GM21576 (cell line): Measurements from ENCODE around the gene MPDZ.

Source experiments
- ATAC-seq: cut with Tn5 transposase; IDR thresholded peaks from one replicate; pipeline ENCODE4 v1.9.1; 2021; ENCODE audit warnings: mild to moderate bottlenecking, moderate library complexity; ENCODE audit not compliant: unreplicated experiment

MPDZ gene, protein sequence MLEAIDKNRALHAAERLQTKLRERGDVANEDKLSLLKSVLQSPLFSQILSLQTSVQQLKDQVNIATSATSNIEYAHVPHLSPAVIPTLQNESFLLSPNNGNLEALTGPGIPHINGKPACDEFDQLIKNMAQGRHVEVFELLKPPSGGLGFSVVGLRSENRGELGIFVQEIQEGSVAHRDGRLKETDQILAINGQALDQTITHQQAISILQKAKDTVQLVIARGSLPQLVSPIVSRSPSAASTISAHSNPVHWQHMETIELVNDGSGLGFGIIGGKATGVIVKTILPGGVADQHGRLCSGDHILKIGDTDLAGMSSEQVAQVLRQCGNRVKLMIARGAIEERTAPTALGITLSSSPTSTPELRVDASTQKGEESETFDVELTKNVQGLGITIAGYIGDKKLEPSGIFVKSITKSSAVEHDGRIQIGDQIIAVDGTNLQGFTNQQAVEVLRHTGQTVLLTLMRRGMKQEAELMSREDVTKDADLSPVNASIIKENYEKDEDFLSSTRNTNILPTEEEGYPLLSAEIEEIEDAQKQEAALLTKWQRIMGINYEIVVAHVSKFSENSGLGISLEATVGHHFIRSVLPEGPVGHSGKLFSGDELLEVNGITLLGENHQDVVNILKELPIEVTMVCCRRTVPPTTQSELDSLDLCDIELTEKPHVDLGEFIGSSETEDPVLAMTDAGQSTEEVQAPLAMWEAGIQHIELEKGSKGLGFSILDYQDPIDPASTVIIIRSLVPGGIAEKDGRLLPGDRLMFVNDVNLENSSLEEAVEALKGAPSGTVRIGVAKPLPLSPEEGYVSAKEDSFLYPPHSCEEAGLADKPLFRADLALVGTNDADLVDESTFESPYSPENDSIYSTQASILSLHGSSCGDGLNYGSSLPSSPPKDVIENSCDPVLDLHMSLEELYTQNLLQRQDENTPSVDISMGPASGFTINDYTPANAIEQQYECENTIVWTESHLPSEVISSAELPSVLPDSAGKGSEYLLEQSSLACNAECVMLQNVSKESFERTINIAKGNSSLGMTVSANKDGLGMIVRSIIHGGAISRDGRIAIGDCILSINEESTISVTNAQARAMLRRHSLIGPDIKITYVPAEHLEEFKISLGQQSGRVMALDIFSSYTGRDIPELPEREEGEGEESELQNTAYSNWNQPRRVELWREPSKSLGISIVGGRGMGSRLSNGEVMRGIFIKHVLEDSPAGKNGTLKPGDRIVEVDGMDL (N-terminal part only)

DNA sequence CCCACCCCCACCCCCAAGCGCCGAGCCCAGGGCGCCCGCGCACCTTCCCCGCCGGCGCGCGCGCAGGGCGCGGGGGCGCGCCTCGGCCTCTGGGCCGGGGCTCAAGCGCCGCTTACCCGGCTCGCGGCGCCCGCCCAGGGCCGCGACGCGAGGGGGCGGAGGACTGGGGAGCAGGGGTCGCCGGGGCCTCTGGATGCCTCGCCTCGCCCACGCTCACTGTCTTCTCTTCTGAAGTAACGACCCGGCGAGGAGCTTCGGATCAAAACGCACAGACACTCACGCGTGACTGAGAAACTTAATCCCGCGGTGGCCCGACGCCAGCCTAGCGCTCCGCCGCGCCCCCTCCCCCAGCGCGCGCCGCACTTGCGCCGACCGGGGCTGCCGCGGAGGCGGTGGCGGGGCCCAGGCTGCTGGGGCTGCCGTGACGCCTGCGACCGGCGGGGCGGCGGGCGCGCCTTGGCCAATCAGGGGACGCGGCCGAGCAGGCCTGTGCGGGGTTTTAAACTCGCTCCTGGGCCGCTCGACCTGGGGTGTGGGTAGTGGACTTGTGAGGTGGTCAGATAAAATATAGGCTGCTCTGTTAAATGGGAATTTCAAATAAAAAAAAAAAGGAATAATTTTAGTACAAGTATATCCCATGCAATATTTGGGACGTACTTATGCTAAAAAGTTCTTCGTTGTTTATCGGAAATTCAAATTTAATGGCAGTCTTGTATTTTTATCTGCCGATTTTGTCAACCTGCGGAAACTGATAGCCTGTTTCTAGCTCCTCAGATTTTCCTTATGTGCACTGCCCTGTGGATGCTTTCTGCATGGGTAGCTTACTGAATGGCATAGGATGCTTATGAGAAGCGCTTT is at the start of gene MPDZ:
Gene MPDZ, minus strand, starts transcription at position 409 of the 858 bp plus-strand sequence. CDS start 29,377 bp downstream, outside the sequence.
- ATAC-seq = no peak

DNA sequence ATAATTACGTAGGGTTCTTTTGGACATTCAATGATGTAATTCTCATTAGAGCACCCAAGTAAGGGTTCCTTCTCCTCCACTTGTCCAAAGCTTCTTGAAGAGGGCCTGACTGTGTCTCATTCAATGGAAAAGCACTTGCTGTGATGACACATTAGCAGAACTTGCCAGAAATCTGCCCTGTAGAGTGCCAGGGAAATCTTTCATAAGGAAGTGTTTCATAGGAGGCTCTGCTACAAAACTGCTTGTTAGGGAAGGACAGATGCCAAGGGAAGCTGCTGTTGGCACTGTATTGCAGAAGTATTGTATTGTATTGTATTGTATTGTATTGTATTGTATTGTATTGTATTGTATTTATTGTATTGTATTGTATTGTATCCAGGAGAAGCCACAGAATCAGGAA is 45.5 kb upstream of the MPDZ start:
- no peak for ATAC-seq

DNA sequence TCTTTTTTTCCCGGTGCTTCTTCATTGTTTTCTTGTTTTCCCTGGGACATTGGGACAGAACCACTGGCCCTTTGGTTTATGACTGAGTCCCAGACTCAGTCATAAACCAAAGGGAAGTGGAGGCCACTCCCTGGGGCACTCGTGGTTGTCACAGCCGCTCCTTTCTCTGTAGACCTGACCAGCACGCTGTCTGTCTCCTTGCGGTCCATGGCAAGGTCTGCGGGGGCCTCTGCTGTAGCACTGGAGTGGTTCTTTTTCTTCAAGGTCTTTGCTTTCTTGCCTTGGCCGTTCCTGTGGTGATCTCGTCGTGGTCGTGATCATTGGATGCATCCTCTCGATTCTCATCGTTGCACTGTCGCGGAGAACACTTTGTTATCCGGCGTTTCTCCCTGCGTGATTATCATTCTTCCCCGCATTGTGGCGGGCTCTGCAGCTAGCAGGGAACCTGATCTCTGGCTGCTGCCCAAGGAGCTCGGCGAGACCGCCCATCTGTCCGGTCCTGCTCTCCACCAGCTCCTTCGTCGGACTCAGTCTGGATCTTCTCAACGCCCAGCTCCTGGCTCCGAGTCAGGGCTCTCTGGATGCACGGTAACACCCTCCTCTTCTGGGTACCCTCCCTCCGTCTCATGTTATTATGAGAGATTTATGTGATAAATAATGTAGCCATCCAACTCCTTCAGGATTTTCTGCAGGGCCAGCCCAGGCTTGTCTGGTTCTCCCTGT is 43.5 kb upstream of the MPDZ start:
- no peak for ATAC-seq

DNA sequence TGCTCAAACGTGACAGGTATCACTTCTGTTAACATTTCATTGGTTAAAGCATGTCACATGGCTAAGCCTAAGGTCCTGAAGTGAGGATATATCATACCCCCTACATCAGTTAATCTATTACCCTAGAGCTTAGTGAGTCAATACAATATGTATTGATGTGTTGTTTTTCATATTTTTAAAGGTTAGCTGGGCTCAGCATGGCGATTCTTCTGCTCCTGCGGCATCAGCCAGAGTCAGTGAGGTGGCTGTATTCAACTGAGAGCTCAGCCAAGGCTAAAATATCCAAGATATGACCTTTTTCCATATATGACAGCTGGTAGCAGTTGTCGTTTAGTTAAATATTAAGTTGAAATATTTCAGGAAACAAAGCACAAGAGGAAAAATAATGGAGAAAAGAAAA is 38.5 kb upstream of the MPDZ start:
- no peak for ATAC-seq

DNA sequence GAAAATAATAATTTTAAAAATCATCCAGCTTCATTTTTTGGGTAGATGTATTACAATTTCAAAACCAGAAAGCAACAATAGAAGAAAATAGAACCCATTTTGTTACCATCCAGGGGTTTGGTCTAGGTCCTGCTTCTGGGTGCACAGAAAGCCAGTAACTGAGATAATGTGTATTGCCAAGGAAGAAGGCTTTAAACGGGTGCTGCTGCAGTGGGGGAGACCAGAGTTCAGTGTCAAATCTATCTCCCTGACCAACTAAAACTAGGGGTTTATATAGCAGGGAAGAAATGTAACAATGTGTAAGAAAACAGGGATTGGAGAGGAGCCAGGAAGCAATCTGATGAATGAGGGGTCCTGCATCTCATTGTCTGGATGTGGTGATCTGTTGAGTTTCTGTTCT is 17.5 kb upstream of the MPDZ start:
- no peak for ATAC-seq

DNA sequence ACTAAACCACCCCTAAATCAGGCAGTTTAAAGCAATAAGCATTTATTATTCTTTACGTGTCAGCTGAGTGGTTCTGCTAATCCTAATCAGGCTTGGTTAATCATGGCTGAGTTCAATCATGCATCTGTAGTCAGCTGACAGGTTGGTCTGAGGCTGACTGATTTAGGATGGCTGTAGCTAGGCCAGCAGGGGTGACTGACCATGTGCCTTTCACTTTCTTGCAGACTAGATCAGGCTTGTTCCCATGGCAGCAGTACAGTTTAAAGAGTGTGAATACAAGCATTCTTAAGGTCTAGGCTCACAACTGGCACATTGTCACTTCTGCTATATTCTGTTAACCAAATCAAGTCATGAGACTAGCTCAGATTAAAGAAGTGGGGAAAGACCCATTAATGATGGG is 16.1 kb upstream of the MPDZ start:
- no peak for ATAC-seq

DNA sequence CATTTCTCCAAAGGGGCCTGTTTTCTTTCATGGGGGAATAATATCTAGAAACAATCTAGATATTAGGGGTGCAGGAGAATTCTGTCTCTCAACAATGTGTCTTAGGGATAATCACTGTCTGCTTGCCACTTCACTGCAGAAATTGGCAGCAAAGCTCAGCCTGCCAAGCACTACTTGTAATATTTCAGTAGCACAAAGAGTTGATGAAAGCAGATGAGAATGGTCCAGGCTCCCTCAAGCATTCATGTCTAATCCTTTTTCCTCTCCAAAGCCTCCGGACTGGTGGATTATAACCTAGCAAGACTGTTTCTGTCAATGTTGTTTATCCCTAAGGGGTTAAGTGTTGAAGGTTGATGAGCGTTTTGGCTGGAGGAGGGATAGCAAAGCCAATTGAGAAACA is 13.3 kb upstream of the MPDZ start:
- ATAC-seq = no peak

DNA sequence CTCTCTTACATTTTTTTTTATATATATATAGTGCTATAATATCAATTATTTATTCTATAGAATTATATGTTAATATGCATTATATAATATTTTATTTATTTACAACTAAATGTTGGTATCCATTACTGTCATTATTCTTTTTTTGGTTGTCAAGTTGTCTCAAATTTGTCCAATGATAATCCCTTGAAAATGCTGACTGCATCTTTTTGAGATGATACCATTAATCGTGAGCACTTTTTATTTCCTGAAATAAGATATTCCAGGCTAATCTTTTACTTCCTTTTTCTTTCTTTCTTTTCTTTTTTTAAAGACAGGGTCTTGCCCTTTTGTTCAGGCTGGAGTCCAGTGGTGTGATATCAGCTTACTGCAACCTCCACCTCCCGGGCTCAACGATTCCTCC is 12.7 kb upstream of the MPDZ start:
- no peak for ATAC-seq

DNA sequence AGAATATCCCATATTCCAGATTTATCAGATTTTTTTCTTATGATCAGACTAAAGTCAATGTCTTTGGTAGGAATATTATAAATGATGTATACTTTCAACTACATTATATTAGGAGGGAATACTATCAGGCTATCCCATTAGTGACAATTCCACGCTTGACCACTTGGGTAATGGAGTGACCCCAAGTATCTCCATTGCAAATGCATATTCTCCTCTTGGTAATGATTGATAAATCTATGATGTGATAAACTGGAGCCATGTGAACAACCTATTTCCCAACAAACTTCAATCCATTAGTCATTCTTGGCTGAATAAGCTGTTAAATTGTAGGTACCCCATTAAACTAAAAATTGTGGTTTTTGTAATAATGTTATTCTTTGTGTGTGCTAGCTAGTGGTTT is 12.2 kb upstream of the MPDZ start:
- ATAC-seq = no peak

DNA sequence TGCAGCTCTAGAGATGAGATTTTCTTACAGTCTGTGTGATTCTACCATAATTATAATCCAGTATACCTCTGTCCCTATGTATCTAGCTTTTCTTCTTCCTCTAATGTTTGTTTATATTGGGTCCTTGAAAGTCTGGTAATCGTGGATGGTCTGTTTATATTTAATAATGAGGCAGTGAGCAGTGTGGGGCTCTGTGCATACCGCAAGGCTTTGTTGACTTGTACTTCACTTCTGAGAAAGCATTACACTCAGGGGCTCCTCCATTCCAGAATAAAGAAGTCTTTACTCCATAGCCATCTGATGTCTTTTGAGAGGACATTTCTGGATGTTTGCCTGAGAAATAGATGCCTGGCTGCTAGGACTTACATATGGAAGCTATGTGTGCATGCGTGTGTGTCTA is 4.5 kb upstream of the MPDZ start:
- ATAC-seq = no peak

DNA sequence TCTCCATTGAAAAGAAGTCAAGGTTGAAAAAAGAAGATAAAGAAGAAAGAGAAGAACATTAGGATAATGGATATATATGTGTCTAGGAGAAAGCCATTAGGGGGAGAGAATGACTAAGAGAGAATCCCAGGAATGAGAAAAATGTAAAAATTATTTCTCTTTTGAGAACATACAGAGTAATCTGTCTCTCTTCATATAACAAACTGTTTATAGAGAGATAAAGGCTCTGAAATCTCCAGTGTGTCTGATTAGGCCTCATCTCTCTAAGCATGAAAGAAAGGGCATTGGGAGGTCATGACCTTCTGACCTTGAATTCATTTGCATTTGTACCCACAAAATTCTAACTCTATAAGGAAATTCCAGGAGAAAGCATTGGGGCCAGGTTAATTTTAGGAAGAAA is 3.5 kb upstream of the MPDZ start:
- no peak for ATAC-seq

DNA sequence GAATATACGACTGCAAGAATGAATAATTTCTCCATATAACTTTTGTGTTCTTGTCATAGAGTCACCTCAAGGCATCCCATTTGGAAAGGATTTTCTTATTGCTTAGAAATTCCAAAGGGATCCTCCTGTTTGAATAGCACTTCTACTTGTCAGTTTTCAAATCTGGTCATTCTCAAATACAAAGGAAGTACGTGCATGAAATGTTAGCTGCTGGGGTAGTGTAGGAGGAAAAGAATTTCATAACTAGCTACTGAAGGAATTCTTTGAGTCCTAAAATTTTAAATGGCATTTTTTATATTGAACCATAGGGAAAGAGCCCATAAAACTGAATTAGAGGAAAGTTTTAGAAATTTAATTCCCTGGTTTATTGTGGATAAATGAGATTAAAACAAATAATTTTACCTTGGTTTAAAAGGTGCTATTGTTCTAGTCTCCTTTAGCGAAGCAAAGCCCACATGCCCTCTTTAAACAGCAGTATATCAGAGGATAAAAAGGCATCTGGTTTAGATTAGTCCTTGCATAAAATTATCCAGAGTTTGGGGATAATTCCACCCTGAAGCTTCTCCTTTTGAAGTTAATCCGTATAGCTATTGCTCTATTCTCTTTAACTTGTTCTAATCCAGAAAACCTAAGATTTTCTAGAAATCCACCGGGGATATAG is 2.0 kb upstream of the MPDZ start:
- no peak for ATAC-seq

DNA sequence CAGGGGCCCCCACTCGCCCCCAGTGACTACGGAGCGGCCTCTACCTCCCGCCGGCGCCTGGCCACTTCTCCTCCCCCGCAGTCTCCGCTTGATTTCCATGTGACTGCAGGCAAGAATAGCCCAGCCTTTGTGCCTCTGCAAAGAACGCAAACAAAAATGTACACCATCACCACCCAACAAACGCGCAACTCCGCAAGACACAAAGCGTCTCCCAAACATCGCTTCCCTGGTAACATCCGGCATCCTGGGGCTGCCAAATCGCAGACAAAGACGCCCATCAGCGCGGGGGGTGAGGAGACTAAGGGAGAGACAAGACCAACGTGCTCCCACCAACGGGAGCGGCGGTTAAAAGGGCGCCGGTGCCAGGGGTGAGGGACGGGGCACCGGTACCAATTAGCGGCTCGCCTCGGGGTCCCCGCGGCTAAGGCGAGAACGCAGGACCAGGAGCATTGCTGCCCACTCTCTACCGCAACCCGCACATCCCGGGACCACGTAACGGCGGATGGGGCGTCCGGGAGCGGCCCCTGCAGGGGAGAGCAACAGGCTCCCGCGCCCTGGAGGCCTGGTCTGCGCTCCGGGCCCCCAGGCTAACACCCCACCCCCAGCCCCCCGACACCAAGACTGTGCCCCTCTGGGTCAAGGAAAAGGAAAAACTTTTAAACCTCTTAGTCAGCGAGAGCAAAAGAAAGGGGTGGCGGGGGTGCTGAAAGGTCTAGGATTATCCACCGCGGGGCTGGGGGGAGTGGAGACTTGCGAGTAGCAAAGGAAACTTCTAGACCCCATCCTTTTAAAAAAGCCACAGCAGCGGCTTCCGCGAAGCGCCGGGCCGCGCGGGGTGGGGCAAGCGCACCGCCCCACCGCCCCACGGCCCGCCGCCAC is 885 bp downstream of the MPDZ start:
- no peak for ATAC-seq

DNA sequence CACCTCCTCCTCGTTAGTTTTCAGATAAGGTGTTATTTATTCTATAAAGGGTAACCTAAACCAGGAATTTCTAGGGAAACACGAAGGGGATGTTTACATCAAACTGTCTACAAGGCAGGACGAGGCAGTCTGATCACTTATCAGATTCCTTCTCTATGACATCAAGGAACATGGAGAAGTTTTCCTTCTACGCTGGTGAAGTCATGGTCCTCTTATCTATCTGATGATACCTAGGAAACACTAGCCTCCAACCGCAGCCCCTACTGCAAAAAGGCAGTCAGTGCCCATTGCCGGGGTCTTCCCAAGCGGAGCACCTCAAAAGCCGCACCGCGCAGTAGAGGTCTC is 1.5 kb downstream of the MPDZ start:
- no peak for ATAC-seq

DNA sequence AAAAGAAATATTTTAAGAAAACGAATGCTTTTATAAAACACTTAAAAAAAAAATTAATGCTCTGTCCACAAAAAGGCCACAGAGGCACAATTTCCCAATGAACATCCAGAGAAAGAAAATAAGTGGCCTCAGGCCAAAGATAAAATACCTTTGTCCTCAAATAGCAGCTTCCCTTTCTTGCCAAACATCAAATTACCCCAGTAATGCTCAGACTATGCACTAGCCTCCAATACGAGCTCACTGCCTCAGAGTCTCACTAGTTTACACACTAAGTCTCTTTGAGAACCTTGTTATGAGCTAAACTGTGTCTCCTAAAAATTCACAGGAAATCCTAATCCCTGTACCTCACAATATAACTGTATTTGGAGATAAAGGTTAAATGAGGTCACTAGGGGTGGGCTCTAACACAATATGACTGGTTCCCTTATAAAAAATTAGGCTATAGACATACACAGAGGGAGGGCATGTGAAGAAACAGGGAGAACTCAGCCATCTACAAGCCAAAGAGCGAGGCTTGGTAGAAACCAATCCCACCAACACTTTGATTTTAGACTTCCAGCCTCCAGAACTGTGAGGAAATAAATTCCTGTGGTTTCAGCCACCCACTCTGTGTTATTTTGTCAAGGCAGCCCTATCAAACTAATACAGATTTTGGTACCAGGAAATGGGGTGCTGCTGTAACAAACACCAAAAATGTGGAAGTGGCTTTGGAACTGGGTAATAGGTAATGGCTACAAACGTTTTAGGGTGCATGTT is 4.4 kb downstream of the MPDZ start:
- ATAC-seq = no peak

DNA sequence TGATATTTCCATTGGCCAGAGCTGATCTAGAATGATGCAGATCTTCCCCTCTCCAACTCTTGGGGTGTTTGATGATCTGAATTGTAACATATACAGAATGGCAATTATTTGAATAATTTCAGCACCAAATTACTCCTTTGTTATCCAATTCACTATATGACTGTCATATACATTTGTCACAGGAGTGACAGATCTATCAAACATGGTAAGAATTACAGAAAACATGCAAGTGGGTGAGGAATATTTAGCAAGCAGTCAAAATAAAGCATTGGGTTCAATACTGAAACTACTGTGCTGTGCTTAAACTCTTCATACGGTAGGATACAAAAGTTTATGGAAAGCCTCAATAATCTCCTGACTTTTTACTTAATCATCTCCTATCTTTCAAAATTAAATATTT is 8.8 kb downstream of the MPDZ start:
- ATAC-seq = no peak

DNA sequence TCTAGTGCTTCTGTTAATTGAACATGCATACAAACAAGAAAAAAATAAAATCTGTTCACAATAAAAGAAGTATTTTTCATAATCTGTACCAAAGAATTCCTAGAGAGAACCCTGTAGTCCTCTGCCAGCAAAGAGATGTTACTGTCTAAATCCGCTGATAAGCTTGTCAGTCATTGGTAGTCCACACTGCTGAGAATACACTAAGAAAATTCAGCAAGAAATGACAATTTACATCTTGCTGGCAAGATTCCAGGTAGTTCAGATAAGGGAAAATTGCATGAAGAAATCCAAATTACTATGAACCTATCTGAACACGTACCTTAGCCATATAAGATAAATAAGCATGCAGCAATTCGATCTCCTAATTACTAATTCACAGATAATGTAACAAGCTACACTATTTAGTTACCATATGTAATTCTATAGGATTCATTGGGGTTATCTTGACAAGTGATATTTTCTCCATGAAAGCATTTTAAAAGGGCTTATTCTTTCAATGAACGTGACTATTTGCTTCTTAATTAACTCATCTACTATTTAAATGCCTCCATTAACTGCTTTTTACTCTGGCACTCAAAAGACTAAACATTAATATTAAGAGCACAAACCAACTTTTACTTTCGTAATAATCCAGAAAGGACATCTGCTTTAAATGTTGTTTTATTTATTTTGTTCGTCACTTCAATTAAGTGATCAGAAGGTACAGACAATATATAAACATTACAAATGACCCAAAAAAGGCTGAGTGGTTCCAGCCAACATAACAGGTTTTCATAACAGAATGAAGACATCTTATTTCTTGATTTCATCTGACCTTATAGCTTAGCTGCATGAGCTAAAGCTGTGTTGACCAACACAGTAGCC is 9.7 kb downstream of the MPDZ start:
- ATAC-seq = no peak
